ENCODE data around the gene PLCB1.

The PLCB1 gene

GRCh38 chr20:8317448-8317847 is 185.4 kb downstream of the PLCB1 start:
- Mint-ChIP-seq H3K9me3 (no peaks in the 10 kb centered on the region), H3K4me3 (no peak overlapping the region), H3K27me3 (no peaks in the 10 kb centered on the region), H3K4me1 (no peaks in the 10 kb centered on the region), H3K36me3 (no peaks in the 10 kb centered on the region), H3K27ac (no peak overlapping the region)
- DNase-seq: no peak
- CTCF ChIA-PET: interaction anchor here (0.9 kb wide), 1 partner anchor 274 kb away, joined by 3 read pairs; no protein-coding TSS in a partner anchor

DNA sequence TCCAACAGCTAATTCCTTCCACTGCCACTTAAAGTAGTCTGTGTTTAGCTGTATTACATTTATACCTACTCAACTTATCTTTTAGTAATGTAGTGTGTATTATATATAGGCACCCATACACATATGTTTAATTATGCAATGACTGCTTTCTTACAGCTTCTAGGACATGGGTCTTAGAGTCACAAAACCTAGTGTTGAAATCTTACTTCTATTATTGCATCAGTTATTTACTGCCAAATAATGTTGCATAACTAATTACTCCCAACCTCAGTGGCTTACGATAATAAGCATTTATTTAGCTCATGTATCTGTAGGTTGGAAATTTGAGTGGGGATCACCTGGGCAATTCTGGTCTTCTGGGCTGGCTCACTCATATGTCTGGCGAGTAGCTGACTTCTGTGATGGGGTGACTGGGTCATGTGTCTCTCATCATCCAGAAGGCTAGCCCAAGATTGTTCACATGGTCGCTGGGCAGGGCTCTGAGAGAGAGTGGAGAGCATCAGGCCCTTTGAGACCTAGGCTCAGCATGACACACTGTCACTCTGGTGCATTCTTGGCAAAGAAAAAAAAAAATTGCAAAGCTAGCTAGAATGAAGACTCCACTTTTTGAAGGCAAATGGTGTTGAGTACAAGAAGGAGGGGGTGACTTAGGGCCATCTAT is 187.0 kb downstream of the PLCB1 start:
- H3K27me3 Mint-ChIP-seq: no peaks in the 10 kb centered on the region
- no peaks in the 10 kb centered on the region for H3K9me3 Mint-ChIP-seq
- no peak overlapping the region for H3K27ac Mint-ChIP-seq
- no peaks in the 10 kb centered on the region for H3K36me3 Mint-ChIP-seq
- CTCF ChIA-PET: no interaction called here
- no peak overlapping the region for H3K4me3 Mint-ChIP-seq
- no peak for DNase-seq
- no peaks in the 10 kb centered on the region for H3K4me1 Mint-ChIP-seq

GRCh38 chr20:8320306-8320705 is 188.2 kb downstream of the PLCB1 start:
- no peaks in the 10 kb centered on the region for H3K36me3 Mint-ChIP-seq
- H3K4me3 Mint-ChIP-seq: no peak overlapping the region
- no peak overlapping the region for H3K27ac Mint-ChIP-seq
- no peaks in the 10 kb centered on the region for H3K4me1 Mint-ChIP-seq
- H3K27me3 Mint-ChIP-seq: no peaks in the 10 kb centered on the region
- no peaks in the 10 kb centered on the region for H3K9me3 Mint-ChIP-seq
- CTCF ChIA-PET: no interaction called here
- DNase-seq: no peak

GRCh38 chr20:8321001-8321400 is 188.9 kb downstream of the PLCB1 start:
- no peaks in the 10 kb centered on the region for H3K9me3 Mint-ChIP-seq
- no peak for DNase-seq

DNA sequence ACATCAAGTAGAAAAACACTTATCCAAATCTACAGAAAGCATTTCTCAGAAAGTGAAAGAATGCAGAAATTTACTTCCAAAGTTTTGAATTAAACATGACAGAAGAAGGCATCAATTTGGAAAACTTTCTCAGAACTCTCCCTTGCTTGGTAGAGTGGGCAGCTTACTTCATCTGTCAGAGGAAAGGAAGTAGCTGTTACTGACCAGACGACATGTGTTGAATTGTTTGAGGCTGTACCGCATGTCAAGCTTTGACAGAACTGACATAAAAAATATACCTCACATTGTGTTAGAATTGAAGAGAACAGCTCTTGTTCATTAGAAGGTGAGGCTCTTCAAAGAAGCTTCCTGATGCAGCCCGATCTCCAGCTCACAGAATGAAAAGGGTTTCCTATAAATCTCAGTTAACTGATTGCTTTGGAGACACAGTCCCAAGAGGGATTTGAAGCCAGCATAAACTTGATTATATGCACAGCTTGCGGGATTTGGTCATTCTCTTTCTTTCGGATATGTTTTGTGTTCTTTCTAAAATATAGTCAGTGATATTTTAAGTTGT is 190.7 kb downstream of the PLCB1 start:
- Mint-ChIP-seq H3K27me3 (no peaks in the 10 kb centered on the region), H3K4me1 (no peaks in the 10 kb centered on the region), H3K4me3 (no peak overlapping the region), H3K27ac (no peak overlapping the region), H3K9me3 (no peaks in the 10 kb centered on the region), H3K36me3 (no peaks in the 10 kb centered on the region)
- CTCF ChIA-PET: interaction anchor here (0.6 kb wide), 1 partner anchor 761 kb away, joined by 3 read pairs; no protein-coding TSS in a partner anchor
- DNase-seq: no peak

More at GRCh38 chr20:8321001-8321400, 188.9 kb downstream of the PLCB1 start:
- H3K27ac Mint-ChIP-seq: no peak overlapping the region
- H3K4me3 Mint-ChIP-seq: no peak overlapping the region
- H3K4me1 Mint-ChIP-seq: no peaks in the 10 kb centered on the region
- H3K36me3 Mint-ChIP-seq: no peaks in the 10 kb centered on the region
- CTCF ChIA-PET: no interaction called here
- no peaks in the 10 kb centered on the region for H3K27me3 Mint-ChIP-seq

DNA sequence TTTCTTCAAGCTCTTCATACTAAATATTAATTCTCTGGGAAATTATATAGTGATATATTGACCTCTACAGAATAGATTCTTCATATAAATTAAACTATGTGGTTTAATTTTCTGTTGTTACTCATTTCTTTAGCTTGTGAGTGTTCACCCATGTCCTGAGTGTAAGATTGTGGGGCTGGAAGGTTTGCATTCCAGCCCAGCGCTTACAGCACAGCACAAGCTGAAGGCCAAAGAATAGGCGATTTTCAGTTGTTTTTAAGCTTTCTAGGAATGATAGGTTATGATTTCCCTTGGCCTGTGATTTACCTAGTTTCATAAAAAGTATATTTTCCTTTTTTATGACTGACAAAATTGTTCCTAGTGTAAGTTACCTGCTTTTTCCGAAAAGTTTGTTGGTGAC is 194.1 kb downstream of the PLCB1 start:
- H3K4me1 Mint-ChIP-seq: no peaks in the 10 kb centered on the region
- no peak overlapping the region for H3K4me3 Mint-ChIP-seq
- CTCF ChIA-PET: no interaction called here
- H3K36me3 Mint-ChIP-seq: no peaks in the 10 kb centered on the region
- DNase-seq: no peak
- H3K27ac Mint-ChIP-seq: no peak overlapping the region
- H3K9me3 Mint-ChIP-seq: no peaks in the 10 kb centered on the region
- no peaks in the 10 kb centered on the region for H3K27me3 Mint-ChIP-seq

- no peak overlapping the region for H3K27ac Mint-ChIP-seq
- H3K36me3 Mint-ChIP-seq: no peaks in the 10 kb centered on the region
- H3K27me3 Mint-ChIP-seq: no peaks in the 10 kb centered on the region
- H3K9me3 Mint-ChIP-seq: no peaks in the 10 kb centered on the region
- H3K4me1 Mint-ChIP-seq: no peaks in the 10 kb centered on the region
- no peak overlapping the region for H3K4me3 Mint-ChIP-seq
- DNase-seq: no peak
- CTCF ChIA-PET: no interaction called here
Measured at GRCh38 chr20:8326899-8327298, 194.8 kb downstream of the PLCB1 start.

DNA sequence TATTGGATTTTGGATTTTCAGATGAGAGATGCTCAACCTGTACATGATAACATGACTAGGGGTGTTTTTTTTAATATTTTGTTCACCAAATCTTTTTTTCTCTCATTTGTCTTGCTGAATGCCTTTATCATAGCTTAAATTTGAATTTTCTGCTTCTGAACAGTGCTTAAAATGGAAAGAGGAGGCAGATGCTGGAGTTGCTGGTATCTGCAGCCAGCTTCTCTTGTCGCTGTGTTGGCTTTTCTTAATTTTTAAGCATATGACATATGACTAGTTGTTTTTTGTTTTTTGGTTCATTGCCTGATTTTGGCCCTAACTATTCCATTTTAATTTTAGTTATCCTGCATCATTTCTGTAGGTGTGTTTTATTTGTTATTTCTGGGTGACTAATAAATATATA is 196.1 kb downstream of the PLCB1 start:
- H3K4me1 Mint-ChIP-seq: no peaks in the 10 kb centered on the region
- H3K27me3 Mint-ChIP-seq: no peaks in the 10 kb centered on the region
- no peak for DNase-seq
- no peak overlapping the region for H3K27ac Mint-ChIP-seq
- no peaks in the 10 kb centered on the region for H3K36me3 Mint-ChIP-seq
- no peaks in the 10 kb centered on the region for H3K9me3 Mint-ChIP-seq
- CTCF ChIA-PET: no interaction called here
- no peak overlapping the region for H3K4me3 Mint-ChIP-seq

GRCh38 chr20:8330319-8330784 is 198.3 kb downstream of the PLCB1 start:
- Mint-ChIP-seq H3K4me1 (no peaks in the 10 kb centered on the region), H3K36me3 (no peaks in the 10 kb centered on the region), H3K4me3 (no peak overlapping the region), H3K27ac (no peak overlapping the region), H3K9me3 (no peaks in the 10 kb centered on the region), H3K27me3 (no peaks in the 10 kb centered on the region)
- DNase-seq: no peak
- CTCF ChIA-PET: no interaction called here

DNA sequence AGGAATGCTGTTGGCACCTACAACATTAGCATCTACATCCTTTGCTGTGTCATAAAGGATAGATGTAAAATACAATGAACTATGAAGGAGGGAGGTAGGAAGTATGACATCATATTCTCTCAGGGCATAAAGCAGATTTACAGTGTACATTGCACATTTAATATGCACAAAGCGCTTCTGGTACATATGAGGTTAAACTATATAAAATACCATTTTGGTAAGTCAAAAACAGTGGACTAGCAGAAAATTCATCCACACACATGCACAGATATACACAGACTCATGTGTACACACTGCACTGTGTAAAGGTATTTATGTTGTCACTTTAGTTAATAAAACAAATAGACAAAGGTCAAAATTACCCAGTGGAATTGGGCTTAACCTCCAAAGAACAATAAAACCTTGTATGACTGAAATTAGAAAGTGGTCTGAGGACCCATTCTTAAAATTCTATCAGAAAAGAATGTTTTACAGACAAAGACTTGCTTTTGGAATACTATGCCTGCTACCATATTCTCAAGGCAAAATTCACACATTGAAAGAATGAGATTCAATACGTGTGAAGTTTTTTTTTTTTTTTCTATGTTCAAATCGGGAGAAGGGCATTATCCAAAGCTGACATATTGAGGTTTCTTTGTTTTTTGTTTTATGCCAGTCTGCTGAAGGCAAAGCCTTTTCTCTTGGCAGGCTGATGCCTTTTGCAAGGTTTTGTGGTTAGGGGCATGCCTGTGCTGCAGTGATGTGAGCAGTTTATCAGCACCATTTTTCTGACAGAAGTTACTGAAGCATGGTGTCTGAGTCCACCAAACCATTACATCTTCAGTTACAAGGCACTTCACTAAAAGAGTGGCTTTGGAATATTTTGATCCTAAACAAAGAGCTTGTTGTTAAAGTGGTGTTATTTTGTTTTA is 199.0 kb downstream of the PLCB1 start:
- Mint-ChIP-seq H3K36me3 (no peaks in the 10 kb centered on the region), H3K4me1 (no peaks in the 10 kb centered on the region), H3K4me3 (no peak overlapping the region), H3K9me3 (no peaks in the 10 kb centered on the region), H3K27me3 (no peaks in the 10 kb centered on the region), H3K27ac (no peak overlapping the region)
- CTCF ChIA-PET: no interaction called here
- DNase-seq: no peak

GRCh38 chr20:8331740-8332412 is 199.8 kb downstream of the PLCB1 start:
- no peaks in the 10 kb centered on the region for H3K9me3 Mint-ChIP-seq
- no peaks in the 10 kb centered on the region for H3K27me3 Mint-ChIP-seq
- CTCF ChIA-PET: no interaction called here
- H3K4me1 Mint-ChIP-seq: no peaks in the 10 kb centered on the region
- no peak for DNase-seq
- H3K36me3 Mint-ChIP-seq: no peaks in the 10 kb centered on the region
- no peak overlapping the region for H3K27ac Mint-ChIP-seq
- no peak overlapping the region for H3K4me3 Mint-ChIP-seq

- H3K9me3 Mint-ChIP-seq: no peaks in the 10 kb centered on the region
- no peak for DNase-seq
- H3K4me1 Mint-ChIP-seq: no peaks in the 10 kb centered on the region
- H3K36me3 Mint-ChIP-seq: no peaks in the 10 kb centered on the region
- CTCF ChIA-PET: no interaction called here
- H3K4me3 Mint-ChIP-seq: no peak overlapping the region
- no peak overlapping the region for H3K27ac Mint-ChIP-seq
- no peaks in the 10 kb centered on the region for H3K27me3 Mint-ChIP-seq
Measured at GRCh38 chr20:8334641-8335040, 202.6 kb downstream of the PLCB1 start.

GRCh38 chr20:8335059-8335458 is 203.0 kb downstream of the PLCB1 start:
- CTCF ChIA-PET: no interaction called here
- Mint-ChIP-seq H3K4me3 (no peak overlapping the region), H3K9me3 (no peaks in the 10 kb centered on the region), H3K4me1 (no peaks in the 10 kb centered on the region), H3K36me3 (no peaks in the 10 kb centered on the region), H3K27me3 (no peaks in the 10 kb centered on the region), H3K27ac (no peak overlapping the region)
- no peak for DNase-seq

DNA sequence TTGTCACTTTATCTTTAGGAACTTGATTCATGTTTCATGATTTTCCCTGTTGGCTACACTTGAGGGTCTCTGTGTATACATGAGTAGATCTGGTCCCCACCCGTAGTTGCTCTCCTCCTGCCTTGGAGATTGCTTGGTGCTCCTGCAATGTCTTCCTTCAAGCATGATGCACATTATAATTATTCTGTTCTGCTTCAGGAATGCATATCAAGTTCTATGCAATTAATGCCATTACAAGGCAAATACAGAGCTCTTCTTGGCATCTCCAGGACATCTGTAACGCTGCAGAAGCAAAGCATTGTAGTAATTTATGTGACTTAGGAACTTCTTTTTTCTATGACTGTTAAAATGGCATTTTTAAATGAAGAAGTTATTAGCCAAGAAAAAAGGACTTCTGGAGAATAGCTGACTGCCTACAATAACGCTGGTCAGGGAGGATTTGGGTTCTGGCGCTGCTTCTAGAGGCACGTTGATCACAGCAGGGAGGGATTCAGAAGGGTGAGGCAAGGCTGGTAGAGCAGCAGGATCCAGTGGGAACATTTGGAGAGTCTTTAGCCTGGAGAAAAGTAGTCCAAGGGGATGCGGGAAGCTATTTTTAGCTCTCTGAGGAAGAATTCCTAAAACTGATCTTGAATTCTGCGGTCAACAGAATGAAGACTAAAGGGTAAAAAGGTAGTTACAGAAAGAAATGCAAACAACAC is 203.6 kb downstream of the PLCB1 start:
- H3K4me1 Mint-ChIP-seq: no peaks in the 10 kb centered on the region
- no peaks in the 10 kb centered on the region for H3K27me3 Mint-ChIP-seq
- H3K9me3 Mint-ChIP-seq: no peaks in the 10 kb centered on the region
- CTCF ChIA-PET: no interaction called here
- H3K36me3 Mint-ChIP-seq: no peaks in the 10 kb centered on the region
- no peak overlapping the region for H3K27ac Mint-ChIP-seq
- no peak for DNase-seq
- no peak overlapping the region for H3K4me3 Mint-ChIP-seq

All from activated naive CD4-positive, alpha-beta T cell treated with anti-CD3 and anti-CD28 coated beads, Interleukin-2, amount 10 ng/mL, durations not matched to agents 7 days and 5 days (primary cell).